ENCODE data around the gene ZDHHC13. TPM values are rescaled to one million over a fixed set of nuclear protein-coding genes. Genes with fewer than 3 reads are reported as not detected.

Gene ZDHHC13
- total RNA-seq, 2 donors from 2014 or later, result 26.0 to 29.6 TPM

- TF ChIP-seq, protein P1, sequence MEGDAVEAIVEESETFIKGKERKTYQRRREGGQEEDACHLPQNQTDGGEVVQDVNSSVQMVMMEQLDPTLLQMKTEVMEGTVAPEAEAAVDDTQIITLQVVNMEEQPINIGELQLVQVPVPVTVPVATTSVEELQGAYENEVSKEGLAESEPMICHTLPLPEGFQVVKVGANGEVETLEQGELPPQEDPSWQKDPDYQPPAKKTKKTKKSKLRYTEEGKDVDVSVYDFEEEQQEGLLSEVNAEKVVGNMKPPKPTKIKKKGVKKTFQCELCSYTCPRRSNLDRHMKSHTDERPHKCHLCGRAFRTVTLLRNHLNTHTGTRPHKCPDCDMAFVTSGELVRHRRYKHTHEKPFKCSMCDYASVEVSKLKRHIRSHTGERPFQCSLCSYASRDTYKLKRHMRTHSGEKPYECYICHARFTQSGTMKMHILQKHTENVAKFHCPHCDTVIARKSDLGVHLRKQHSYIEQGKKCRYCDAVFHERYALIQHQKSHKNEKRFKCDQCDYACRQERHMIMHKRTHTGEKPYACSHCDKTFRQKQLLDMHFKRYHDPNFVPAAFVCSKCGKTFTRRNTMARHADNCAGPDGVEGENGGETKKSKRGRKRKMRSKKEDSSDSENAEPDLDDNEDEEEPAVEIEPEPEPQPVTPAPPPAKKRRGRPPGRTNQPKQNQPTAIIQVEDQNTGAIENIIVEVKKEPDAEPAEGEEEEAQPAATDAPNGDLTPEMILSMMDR (conservative IDR thresholded peaks at IDR 0.05), result no peak
- H3K36me3 Mint-ChIP-seq (ENCODE audit: low read depth), result no peaks in the 10 kb centered on the region
- Histone ChIP-seq H3K36me3 (ENCODE audit: control insufficient read depth, insufficient read depth, low read length) (no peaks in the 10 kb centered on the region), H3K27ac (ENCODE audit: low read depth, low read length) (no peak overlapping the region), H3K27me3 (ENCODE audit: control insufficient read depth, insufficient read depth, low read length, poor library complexity, severe bottlenecking) (peaks cover 50% of the 10 kb centered on the region), H3K4me1 (ENCODE audit: control insufficient read depth, insufficient read depth, low read length) (no peaks in the 10 kb centered on the region), H3K4me3 (ENCODE audit: low read length) (no peak overlapping the region), H3K9ac (ENCODE audit: extremely low read depth, low read length, poor library complexity, severe bottlenecking) (no peak overlapping the region), H3K9me3 (ENCODE audit: control insufficient read depth, low read length) (no peaks in the 10 kb centered on the region)
- H3K27me3 Mint-ChIP-seq (ENCODE audit: insufficient read depth), result peaks cover 35% of the 10 kb centered on the region
- WGBS, 2 experiments (ENCODE audit: insufficient coverage in 1 of 2, insufficient read length in 1 of 2), result 89 to 100% methylated on average over 3 to 6 of the region's 6 CpGs
- no peak for DNase-seq
- no peak overlapping the region for H3K4me3 Mint-ChIP-seq
- no peaks in the 10 kb centered on the region for H3K9me3 Mint-ChIP-seq
- no peak overlapping the region for H3K27ac Mint-ChIP-seq
- no peaks in the 10 kb centered on the region for H3K4me1 Mint-ChIP-seq
Observed at GRCh38 chr11:19196432-19196831, 79.5 kb downstream of the ZDHHC13 start.

DNA sequence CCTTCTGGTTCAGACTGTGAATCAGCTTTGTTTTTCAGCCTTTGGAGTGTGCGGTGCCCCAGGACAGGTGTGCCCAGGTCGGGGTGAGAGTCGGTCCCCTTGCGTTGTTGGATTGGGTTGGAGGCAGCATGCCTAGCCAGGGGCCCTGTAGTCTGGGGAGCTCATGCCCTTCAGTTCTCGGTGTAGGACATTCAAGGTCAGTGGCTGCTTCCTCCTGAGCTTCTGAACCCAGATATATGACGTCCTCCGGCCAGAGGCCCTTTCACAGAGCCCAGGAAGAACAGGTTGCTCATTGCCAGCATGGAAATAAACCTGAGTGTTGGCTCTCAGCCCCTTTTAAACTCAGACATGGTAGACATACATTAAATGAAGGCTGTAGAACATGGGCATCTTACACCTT lies 82.1 kb downstream of the ZDHHC13 start:
- no peak overlapping the region for H3K9ac ChIP-seq (ENCODE audit: extremely low read depth, low read length, poor library complexity, severe bottlenecking)
- Mint-ChIP-seq H3K4me3 (no peak overlapping the region), H3K27ac (no peak overlapping the region), H3K9me3 (no peaks in the 10 kb centered on the region), H3K36me3 (ENCODE audit: low read depth) (no peaks in the 10 kb centered on the region), H3K4me1 (no peaks in the 10 kb centered on the region), H3K27me3 (ENCODE audit: insufficient read depth) (peaks cover 50% of the 10 kb centered on the region)
- TF ChIP-seq, protein P1 (conservative IDR thresholded peaks at IDR 0.05), result no peak
- H3K9me3 ChIP-seq (ENCODE audit: control insufficient read depth, low read length), result no peaks in the 10 kb centered on the region
- no peak for DNase-seq
- H3K27me3 ChIP-seq (ENCODE audit: control insufficient read depth, insufficient read depth, low read length, poor library complexity, severe bottlenecking), result peaks cover 46% of the 10 kb centered on the region
- H3K4me3 ChIP-seq (ENCODE audit: low read length), result no peak overlapping the region
- no peak overlapping the region for H3K27ac ChIP-seq (ENCODE audit: low read depth, low read length)
- no peaks in the 10 kb centered on the region for H3K36me3 ChIP-seq (ENCODE audit: control insufficient read depth, insufficient read depth, low read length)
- 91 to 98% methylated on average over 5 to 7 of the region's 7 CpGs for WGBS, 2 experiments (ENCODE audit: insufficient coverage in 1 of 2, insufficient read length in 1 of 2)
- H3K4me1 ChIP-seq (ENCODE audit: control insufficient read depth, insufficient read depth, low read length), result no peaks in the 10 kb centered on the region

- H3K4me1 Mint-ChIP-seq, result no peaks in the 10 kb centered on the region
- Histone ChIP-seq H3K27ac (ENCODE audit: low read depth, low read length) (no peak overlapping the region), H3K4me3 (ENCODE audit: low read length) (no peak overlapping the region), H3K36me3 (ENCODE audit: control insufficient read depth, insufficient read depth, low read length) (no peaks in the 10 kb centered on the region), H3K27me3 (ENCODE audit: control insufficient read depth, insufficient read depth, low read length, poor library complexity, severe bottlenecking) (peaks cover 46% of the 10 kb centered on the region), H3K9ac (ENCODE audit: extremely low read depth, low read length, poor library complexity, severe bottlenecking) (no peak overlapping the region), H3K4me1 (ENCODE audit: control insufficient read depth, insufficient read depth, low read length) (no peaks in the 10 kb centered on the region), H3K9me3 (ENCODE audit: control insufficient read depth, low read length) (no peaks in the 10 kb centered on the region)
- peaks cover 50% of the 10 kb centered on the region for H3K27me3 Mint-ChIP-seq (ENCODE audit: insufficient read depth)
- no peak overlapping the region for H3K4me3 Mint-ChIP-seq
- WGBS, 2 experiments (ENCODE audit: insufficient coverage in 1 of 2, insufficient read length in 1 of 2), result 93% methylated on average over 3 of the region's 3 CpGs; no CpG with 5 or more reads in 1 of the 2 experiments
- TF ChIP-seq, protein P1 (conservative IDR thresholded peaks at IDR 0.05), result no peak
- no peaks in the 10 kb centered on the region for H3K36me3 Mint-ChIP-seq (ENCODE audit: low read depth)
- no peaks in the 10 kb centered on the region for H3K9me3 Mint-ChIP-seq
- no peak for DNase-seq
- no peak overlapping the region for H3K27ac Mint-ChIP-seq
Observed at GRCh38 chr11:19199771-19200170, 82.8 kb downstream of the ZDHHC13 start.
